Stimulated activated effector memory CD8-positive, alpha-beta T cell treated with anti-CD3 and anti-CD28 coated beads, Interleukin-12 subunit alpha, Interleukin-12 subunit beta, amount 100 ng/mL, for 72 hours (primary cell): ENCODE measurements around the gene SLC9B2.

Experiments used
- ATAC-seq: fragments of 150-1000 bp; cut with Tn5 transposase; 2 replicates; pipeline ENCODE4 v1.10.0; 2021
- DNase-seq, 2 donors: peaks; one replicate each; pipeline ENCODE4 v3.0.0; 2021 to 2022; ENCODE audit warnings: low spot score in 2 of 2
- H3K27ac Mint-ChIP-seq: one replicate; pipeline ENCODE4 v1.8.0; 2022; ENCODE audit warnings: mild to moderate bottlenecking, mixed read lengths
- H3K36me3 Mint-ChIP-seq: one replicate; pipeline ENCODE4 v1.8.0; 2022; ENCODE audit warnings: mild to moderate bottlenecking, mixed read lengths
- H3K4me1 Mint-ChIP-seq: one replicate; pipeline ENCODE4 v1.8.0; 2022; ENCODE audit warnings: mixed read lengths
- H3K4me3 Mint-ChIP-seq: one replicate; pipeline ENCODE4 v1.8.0; 2022; ENCODE audit warnings: mild to moderate bottlenecking, mixed read lengths
- H3K9me3 Mint-ChIP-seq: one replicate; pipeline ENCODE4 v1.8.0; 2022; ENCODE audit warnings: mixed read lengths

The SLC9B2 gene

DNA sequence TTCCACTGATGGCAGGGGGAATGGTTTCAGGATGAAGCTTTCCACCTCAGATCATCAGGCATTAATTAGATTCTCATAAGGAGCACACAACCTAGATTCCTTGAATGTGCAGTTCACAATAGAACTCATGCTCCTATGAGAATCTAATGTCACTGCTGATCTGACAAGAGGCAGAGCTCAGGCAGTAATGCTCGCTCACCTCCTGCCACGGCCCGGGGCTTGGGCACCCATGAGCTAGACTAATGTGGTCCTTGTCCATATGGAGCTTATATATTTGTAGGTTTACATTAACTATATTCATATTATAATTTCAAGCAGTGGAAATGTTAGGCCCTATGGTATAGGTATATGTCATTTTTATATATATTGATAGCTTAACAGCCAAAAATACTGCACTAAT is 24.4 kb downstream of the SLC9B2 start:
- Mint-ChIP-seq H3K36me3 (peaks cover 48% of the 10 kb centered on the region), H3K4me1 (peaks cover 9% of the 10 kb centered on the region), H3K4me3 (no peak overlapping the region), H3K27ac (no peak overlapping the region), H3K9me3 (no peaks in the 10 kb centered on the region)
- DNase-seq: no peak
- ATAC-seq: no peak

DNA sequence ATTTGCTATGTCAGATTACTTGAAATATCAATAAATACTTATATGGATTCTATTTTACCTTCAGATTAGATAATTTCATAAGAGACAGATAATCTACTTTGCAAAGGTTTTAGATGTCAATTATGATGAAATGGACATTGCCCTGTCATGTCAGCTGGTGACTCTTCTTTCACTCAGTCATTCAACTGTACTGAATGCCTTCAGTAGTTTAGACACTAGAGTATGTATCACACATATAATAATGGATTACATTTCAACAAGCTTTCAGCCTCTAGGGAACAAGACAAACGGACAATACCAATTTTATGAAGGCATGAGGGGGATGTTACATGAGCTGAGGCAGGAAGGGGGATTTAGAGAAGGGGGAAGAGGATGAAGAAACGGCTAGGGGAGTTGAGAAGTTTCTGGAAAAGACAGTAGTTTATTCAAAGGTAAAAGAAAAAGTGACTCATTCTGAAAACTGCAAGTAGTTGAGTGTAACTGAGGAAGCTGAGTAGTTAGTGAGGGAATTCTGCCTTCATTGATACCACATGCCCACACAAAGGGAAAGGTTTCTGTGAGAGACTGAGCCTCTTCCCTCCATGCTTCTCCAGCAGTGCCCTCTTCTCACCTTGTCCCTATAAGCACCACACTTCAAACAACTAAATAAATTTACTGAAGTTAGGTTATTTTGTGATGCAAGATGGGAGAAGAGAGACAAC is 25.7 kb downstream of the SLC9B2 start:
- DNase-seq (no peak), ATAC-seq (peak; percentile 68)
- no peaks in the 10 kb centered on the region for H3K9me3 Mint-ChIP-seq
- H3K4me1 Mint-ChIP-seq: peaks cover 9% of the 10 kb centered on the region
- H3K36me3 Mint-ChIP-seq: peaks cover 49% of the 10 kb centered on the region
- no peak overlapping the region for H3K4me3 Mint-ChIP-seq
- peak overlapping the region; percentile 60 for H3K27ac Mint-ChIP-seq

DNA sequence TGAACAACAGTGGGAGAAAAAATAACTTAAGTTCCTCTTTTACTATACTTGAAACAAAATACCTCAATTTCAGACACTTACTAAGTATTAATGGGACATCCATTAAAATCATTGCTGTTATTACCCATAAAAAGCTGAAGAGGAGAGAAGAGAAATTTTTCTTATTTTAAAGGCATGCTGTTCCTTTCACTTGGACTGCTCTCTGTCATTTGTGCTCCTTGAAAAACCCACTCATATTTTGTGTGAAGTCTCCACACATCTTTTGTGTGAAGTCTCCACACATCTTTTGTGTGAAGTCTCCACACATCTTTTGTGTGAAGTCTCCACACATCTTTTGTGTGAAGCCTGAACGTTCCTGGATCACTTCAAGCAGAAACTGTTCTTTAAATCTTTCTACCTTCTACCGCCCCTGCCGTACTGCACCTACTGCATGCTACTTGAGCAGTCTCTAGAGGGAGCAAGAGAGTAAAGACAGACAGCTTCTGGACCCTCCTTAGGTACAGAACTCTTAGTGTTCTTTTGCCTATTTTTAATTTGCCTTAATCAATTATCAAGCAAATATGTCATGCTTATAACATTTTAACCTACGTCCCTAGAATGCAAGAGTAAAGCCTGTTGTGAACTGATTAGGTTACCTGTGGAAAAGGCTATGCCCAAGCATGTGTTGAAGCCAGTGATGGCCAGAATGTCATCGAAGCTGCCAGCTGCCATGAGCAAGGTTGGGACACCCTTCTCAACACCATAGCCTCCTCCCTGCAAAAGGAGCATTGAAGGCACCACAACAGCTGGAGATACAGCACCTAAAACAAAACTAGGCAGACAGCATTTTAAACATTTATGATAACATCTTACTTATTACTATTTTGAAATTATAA is 29.9 kb downstream of the SLC9B2 start:
- no peak overlapping the region for H3K27ac Mint-ChIP-seq
- DNase-seq (peak in 1 of 2 donors; percentile 56), ATAC-seq (peak; percentile 88)
- no peak overlapping the region for H3K4me3 Mint-ChIP-seq
- H3K4me1 Mint-ChIP-seq: peaks cover 9% of the 10 kb centered on the region
- H3K36me3 Mint-ChIP-seq: peaks cover 76% of the 10 kb centered on the region
- no peaks in the 10 kb centered on the region for H3K9me3 Mint-ChIP-seq

DNA sequence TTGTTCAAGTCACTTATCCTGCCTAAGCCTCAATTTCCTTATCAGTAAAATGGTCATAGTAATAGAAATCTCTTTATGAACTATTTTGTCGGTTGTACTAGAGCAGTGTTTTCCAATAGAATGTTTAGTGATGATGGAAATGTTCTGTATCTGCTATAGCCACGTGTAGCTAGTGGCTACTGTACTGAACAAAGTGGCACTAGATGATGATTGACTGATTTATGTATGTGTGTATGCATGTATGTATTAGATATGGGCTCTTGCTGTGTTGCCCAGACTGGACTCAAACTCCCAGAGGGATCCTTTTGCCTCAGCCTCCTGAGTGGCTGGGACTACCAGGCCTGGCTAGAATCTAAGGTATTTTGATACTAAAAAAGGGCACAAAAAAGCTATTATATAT is 32.4 kb downstream of the SLC9B2 start:
- H3K36me3 Mint-ChIP-seq: peaks cover 70% of the 10 kb centered on the region
- no peaks in the 10 kb centered on the region for H3K9me3 Mint-ChIP-seq
- H3K4me3 Mint-ChIP-seq: no peak overlapping the region
- H3K4me1 Mint-ChIP-seq: no peaks in the 10 kb centered on the region
- DNase-seq: no peak
- ATAC-seq: no peak
- H3K27ac Mint-ChIP-seq: no peak overlapping the region

DNA sequence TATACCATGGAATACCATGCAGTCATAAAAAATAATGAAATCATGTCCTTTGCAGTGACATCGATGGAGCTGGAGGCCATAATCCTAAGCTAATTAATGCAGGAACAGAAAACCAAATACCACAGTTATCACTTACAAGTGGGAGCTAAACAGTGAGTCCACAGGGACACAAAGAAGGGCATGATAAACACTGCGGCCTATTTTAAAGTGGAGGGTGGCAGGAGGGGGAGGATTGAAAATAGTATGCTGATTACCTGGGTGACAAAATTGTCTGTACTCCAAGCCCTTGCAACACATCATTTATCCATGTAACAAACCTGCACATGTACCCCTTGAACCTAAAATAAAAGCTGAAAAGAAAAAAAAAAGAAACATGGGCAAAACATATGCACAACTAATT is 40.4 kb downstream of the SLC9B2 start:
- Mint-ChIP-seq H3K9me3 (no peaks in the 10 kb centered on the region), H3K36me3 (peaks cover 13% of the 10 kb centered on the region), H3K4me1 (no peaks in the 10 kb centered on the region), H3K4me3 (no peak overlapping the region), H3K27ac (no peak overlapping the region)
- DNase-seq (no peak), ATAC-seq (no peak)

DNA sequence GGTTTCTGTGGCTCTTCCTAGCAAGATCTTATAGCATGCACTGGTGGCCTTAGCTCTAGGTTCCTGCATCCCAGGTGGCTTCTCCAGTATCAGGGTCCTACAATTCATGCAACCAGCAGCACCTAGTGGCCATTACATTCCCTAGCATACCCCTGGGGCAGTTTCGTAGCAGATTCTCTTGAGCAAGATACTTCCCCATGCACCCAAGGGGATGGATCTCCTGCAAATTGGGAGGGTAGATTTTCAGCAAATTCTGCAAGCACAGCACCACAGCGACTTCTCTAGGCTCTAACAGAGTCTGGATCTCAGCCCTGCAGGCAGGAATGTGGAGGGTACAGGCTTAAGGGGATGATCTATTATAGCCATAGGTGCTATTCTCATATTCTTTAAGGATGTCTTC is 44.0 kb downstream of the SLC9B2 start:
- ATAC-seq (peak; percentile 44), DNase-seq (no peak)
- Mint-ChIP-seq H3K9me3 (no peaks in the 10 kb centered on the region), H3K4me3 (no peak overlapping the region), H3K36me3 (peaks cover 21% of the 10 kb centered on the region), H3K4me1 (no peaks in the 10 kb centered on the region), H3K27ac (peak overlapping the region; percentile 21)

DNA sequence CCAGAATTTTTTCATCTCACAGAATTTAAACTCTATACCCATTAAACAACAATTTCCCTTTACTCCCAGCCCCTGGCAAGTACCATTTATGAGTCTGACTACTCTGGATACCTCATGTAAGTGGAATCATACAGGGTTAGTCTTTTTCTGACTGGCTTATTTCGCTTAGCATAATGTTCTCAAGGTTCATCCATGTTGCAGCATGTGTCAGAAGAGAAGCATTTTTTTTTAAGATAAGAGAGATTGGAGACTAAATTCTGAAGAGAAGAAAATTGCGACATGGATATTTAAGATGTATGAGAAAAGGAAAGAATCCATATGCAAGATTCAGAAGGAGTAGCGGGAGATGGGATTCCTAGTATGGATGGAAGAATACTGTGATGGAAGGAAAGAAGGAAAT is 45.8 kb downstream of the SLC9B2 start:
- no peak for DNase-seq
- Mint-ChIP-seq H3K36me3 (peaks cover 20% of the 10 kb centered on the region), H3K4me1 (no peaks in the 10 kb centered on the region), H3K9me3 (no peaks in the 10 kb centered on the region), H3K27ac (no peak overlapping the region), H3K4me3 (no peak overlapping the region)
- no peak for ATAC-seq

DNA sequence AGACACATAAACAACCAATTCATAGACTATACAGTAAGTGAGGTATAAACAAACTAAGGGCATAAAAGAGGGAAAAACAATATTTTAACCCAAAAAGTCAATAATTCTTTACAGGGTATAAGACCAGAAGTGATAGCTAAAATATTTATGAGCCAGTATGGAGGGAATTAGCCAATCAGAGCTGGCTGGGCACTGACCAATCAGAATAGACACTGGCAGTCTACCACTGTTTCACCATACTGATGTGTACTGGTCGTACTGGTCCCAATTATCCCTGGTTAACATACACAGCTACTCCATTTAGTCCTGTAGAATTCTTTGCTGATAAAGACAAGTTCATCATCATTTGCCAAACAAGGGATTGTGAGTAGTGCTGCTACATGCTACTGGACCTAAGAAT is 47.3 kb downstream of the SLC9B2 start:
- Mint-ChIP-seq H3K27ac (no peak overlapping the region), H3K9me3 (no peaks in the 10 kb centered on the region), H3K4me1 (no peaks in the 10 kb centered on the region), H3K36me3 (peaks cover 30% of the 10 kb centered on the region), H3K4me3 (no peak overlapping the region)
- DNase-seq: no peak
- ATAC-seq: no peak

DNA sequence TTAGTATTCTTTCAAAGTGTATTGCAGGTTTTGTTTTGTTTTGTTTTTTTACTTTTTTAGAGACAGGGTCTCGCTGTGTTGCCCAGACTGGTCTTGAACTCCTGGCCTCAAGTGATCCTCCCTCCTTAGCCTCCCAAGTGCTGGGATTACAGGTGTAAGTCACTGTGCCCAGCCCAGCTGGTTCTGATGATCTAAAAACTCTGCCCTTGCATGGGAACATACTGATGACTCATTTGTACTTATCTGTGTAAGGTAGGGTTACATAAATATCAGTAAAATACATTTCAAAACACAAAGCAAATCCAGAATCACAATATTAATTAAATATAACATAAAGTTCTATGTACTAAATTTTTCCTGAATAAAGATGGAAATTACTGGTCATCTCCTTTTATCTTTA is 49.7 kb downstream of the SLC9B2 start:
- no peak for DNase-seq
- no peak for ATAC-seq
- Mint-ChIP-seq H3K9me3 (no peaks in the 10 kb centered on the region), H3K27ac (no peak overlapping the region), H3K36me3 (peaks cover 30% of the 10 kb centered on the region), H3K4me1 (no peaks in the 10 kb centered on the region), H3K4me3 (no peak overlapping the region)

DNA sequence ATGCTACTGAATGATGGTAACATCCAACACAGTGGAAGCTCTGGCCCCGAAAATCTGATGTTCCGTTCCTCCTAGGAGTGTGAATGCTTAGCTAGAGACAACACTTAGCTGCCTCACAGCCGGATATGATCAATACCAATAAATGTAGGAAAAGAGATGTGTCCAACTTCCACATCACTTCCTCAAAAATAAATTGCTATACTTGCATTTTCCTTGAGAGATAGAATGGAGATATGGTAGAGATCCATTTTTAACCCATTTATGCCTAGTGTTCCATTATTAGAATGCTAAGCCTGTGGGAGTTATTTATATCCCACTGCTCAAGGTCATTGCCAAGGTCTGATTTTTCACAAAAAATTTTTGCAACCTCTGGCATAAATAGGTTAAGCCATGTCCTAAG is 51.6 kb downstream of the SLC9B2 start:
- peaks cover 19% of the 10 kb centered on the region for H3K36me3 Mint-ChIP-seq
- DNase-seq (no peak), ATAC-seq (no peak)
- H3K4me3 Mint-ChIP-seq: no peak overlapping the region
- no peak overlapping the region for H3K27ac Mint-ChIP-seq
- H3K9me3 Mint-ChIP-seq: no peaks in the 10 kb centered on the region
- H3K4me1 Mint-ChIP-seq: peaks cover 2% of the 10 kb centered on the region

DNA sequence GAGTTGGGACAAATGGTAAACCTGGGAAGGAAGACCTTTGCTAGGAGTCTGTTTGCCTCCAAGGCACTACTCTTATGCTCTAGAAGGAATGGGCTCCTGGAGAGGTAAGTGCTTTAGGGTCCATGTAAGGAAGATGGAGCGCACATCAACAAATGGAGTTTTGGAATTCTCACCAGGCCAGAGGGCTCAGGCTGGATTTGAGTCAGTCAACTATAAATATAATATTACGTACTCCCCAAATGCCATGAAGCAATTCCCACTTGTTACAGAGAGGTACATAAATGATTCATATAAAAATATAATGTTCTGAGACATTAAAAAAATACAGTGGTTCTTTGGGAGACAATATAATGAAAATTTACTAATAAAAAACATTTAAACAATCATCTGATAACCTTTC is 55.4 kb downstream of the SLC9B2 start:
- H3K9me3 Mint-ChIP-seq: no peaks in the 10 kb centered on the region
- no peak overlapping the region for H3K4me3 Mint-ChIP-seq
- no peak for ATAC-seq

DNA sequence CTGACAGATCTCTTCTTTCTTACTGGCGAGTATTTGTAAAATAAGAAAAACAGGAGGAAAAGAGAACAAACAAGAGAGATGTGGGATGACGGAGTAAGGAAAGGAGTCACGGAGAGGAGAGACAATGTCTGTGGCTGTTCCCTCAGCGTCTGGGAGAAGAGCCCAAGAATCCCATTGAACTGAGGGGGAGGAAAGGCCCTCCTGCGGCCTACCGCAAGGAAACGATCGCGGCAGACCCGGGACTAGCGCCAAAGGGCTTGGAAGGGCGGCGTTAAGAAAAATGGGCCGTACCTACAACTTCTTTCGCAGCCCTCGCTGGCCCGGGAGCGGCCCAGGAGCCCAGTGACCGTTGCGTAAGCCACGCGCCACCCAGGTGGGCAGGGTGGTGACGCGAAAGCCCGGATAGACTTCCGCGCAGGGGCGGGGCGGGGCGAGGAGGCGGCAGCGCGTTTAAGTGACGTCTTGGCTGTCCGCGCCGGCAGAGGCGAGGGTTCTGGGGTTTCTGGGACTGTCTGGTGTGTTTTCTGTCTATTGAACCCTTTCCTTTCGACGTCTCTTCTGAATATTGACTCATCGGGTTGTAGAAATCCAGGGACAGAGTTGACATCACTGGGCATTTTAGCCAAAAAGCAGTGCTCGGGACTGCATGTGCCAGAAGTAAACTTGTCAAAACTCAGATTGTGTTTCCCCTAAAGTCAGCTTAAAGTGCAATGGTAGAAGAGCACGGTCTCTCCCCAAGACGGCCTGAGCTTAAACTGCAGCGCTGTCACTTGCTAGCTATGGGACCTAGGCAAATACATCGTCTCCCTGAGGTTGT is 57.0 kb downstream of the SLC9B2 start, which contains the start of gene SLC9B1:
Gene SLC9B1, minus strand, starts transcription at position 398 of the 817 bp plus-strand sequence. CDS start 27,994 bp downstream, outside the sequence.
- ATAC-seq: peak; percentile 99
- Mint-ChIP-seq H3K4me3 (peak within 1 kb of the TSS; percentile 83), H3K27ac (peak within 1 kb of the TSS; percentile 97), H3K9me3 (no peaks in the 10 kb centered on the region), H3K4me1 (peaks cover 6% of the 10 kb centered on the region), H3K36me3 (peaks cover 11% of the 10 kb centered on the region)
- peak; percentile 89 to 95 for DNase-seq

More for the DNA sequence above, 55.4 kb downstream of the SLC9B2 start:
- Mint-ChIP-seq H3K27ac (no peak overlapping the region), H3K4me1 (peaks cover 6% of the 10 kb centered on the region), H3K36me3 (peaks cover 24% of the 10 kb centered on the region)
- DNase-seq: no peak

DNA sequence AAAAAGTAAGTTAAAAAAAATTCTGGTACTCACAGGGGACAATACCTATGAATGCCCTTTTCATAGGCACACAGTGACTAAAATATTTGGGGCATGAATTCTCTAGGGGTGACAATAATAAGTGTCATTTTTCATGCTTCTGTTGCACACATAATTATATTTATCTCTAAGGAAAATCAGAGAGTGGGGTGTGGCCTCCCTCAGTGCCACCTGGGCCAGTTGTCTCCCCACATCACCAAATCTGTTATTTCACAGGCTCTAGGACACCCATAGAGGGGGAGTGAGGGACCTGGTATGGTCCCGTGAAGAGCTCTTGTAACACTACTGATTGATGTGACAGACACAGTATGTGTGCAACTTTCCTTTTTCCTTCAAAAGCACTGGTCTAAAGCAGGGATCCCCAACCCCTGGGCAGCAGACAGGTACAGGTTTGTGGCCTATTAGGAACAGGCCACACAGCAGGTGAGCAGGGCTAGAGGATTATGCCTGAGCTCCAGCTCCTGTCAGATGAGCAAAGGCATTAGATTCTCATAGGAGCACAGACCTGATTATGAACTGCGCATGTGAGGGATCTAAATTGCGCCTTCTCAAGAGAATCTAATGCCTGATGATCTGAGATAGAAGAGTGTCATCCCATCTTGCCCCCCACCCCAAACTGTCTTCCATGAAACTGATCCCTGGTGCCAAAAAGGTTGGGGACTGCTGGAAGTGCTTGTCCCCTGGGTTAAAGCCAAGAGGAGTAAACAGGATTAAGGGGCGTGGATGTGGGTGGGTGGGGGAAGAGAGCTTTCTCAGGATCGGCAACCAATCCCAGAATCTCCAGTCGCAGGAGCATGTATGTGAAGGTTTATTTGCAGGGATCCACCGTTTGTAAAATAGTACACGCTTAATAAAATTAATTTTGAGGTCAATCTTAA is 57.9 kb downstream of the SLC9B2 start:
- peak overlapping the region; percentile 83 for H3K4me3 Mint-ChIP-seq

DNA sequence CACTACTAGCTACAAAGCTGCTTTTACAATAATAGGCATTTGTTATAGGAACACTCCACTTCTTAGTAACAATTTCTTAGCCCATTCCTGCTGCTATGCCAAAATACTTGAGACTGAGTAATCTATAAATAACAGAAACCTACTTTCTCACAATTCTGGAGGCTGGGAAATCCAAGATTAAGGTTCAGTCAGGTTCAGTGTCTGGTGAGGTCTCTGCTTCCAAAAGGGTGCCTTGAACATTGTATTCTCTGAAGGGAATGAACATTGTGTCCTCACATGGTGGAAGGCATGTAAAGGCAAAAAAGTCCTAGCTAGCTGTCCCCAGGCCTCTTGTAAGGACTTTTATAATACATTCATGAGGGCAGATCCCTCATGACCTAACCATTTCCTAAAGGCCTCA is 64.0 kb downstream of the SLC9B2 start:
- H3K27ac Mint-ChIP-seq: no peak overlapping the region
- DNase-seq (no peak), ATAC-seq (no peak)
- H3K36me3 Mint-ChIP-seq: no peaks in the 10 kb centered on the region
- H3K9me3 Mint-ChIP-seq: no peaks in the 10 kb centered on the region
- no peak overlapping the region for H3K4me3 Mint-ChIP-seq
- H3K4me1 Mint-ChIP-seq: no peaks in the 10 kb centered on the region

More for the DNA sequence above, 57.9 kb downstream of the SLC9B2 start:
- Mint-ChIP-seq H3K4me1 (peaks cover 6% of the 10 kb centered on the region), H3K36me3 (peaks cover 11% of the 10 kb centered on the region), H3K27ac (peak overlapping the region; percentile 97), H3K9me3 (no peaks in the 10 kb centered on the region)
- ATAC-seq (no peak), DNase-seq (peak in 1 of 2 donors; percentile 56)
